GM15510 (cell line): ENCODE measurements around the gene C11orf52.

Source experiments
- POLR2A ChIP-seq: IDR thresholded peaks from 3 replicates; pipeline ENCODE4 v1.6.1; 2011; ENCODE audit warnings: borderline replicate concordance; ENCODE audit not compliant: insufficient read length; ENCODE audit errors: extremely low read depth

C11orf52 gene

DNA sequence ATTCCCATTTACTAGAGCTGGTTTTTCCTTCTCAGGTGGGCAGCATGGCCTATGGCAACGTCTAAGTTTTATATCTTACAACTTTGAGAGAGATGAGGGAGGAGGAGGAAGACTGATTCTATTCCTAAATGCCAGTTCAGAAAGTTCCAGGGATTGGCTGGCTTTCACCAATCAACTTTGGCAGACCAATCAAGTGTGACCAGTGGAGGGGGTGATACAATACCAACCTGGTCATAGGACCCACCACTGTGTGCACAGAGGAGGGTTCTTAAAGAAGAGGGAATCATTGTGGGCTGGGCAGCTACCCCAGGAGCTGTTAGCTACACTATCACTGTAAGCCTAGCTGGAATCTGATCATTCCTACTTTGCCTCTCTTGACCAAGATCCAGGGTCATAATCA is 26.5 kb downstream of the C11orf52 start:
- TF ChIP-seq POLR2A: no peak

DNA sequence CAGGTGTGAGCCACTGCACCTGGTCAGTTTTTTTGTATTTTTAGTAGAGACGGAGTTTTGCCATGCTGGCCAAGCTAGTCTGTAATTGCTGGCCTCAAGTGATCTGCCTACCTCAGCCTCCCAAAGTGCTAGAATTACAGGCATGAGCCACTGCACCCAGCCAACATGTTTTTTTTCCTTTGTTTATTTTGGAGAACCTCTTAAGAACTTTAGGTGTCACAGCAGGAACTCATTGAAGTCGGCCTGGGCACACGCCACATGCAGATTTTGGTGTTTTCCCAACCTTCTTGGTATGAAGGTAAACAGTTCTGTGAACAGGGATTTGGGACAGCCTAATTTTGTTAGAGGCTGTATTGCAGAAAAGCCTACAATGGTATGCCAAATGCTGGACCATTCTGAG is 27.8 kb downstream of the C11orf52 start:
- TF ChIP-seq POLR2A: no peak

DNA sequence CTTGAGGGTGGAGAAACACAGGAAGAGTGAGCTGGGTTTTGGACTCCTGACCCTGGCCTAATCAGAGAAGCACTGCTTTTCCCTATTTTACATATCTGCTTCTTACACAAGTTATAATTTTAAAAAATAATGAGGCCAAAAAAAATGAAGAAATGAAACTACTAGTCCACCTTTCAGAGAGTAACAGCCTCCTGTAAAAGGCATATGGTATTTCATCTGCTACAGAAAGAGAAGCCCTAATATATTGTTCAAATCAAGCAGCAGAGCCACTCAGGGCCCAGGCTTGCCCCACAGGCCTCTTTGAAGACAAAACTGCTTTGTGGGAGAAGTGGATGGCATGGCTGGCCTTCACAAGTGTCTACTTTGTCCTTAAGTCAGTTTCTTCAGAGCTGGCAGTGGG is 28.4 kb downstream of the C11orf52 start:
- no peak for TF ChIP-seq POLR2A

DNA sequence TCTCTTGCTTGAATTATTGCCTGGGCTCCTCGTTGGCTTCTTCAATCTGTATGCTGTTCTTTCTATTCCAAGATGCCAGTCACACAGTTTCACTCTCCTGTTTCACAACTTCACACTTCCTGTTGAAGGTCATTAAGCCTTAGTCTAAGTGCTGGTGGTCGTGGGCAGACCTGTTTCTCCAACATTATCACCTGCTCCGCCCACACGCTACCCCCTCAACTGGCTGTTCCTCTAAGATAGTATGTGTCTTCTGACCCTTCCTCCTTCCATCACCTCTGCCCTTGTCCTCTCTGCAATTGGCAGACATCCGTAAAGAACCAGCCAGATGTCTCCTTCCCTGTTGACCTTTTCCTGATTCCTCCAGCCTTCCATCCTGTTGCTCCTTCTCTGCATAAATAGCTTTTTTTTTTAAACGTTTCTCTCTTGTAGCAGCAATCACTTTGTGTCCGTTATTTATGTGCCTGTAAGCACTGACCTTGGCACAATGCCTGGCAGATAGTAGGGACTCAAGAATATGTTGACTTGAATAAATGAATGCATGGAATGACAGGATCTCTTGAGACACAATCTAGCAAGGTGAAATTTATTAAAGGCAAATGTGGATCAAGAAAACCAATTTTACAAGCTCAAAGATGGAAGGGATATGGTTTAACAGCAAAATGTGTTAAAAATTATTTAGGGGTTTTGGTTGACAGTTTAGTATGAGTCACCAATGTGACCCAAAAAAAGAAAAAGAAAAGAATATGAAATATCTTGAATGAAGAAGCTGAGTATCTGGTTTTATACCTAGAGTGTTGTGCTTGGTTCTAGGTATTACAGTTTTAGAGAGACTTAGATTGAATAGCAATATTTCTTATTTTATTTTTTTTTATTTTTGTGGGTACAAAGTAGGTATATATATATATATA is 31.1 kb downstream of the C11orf52 start:
- TF ChIP-seq POLR2A: no peak

DNA sequence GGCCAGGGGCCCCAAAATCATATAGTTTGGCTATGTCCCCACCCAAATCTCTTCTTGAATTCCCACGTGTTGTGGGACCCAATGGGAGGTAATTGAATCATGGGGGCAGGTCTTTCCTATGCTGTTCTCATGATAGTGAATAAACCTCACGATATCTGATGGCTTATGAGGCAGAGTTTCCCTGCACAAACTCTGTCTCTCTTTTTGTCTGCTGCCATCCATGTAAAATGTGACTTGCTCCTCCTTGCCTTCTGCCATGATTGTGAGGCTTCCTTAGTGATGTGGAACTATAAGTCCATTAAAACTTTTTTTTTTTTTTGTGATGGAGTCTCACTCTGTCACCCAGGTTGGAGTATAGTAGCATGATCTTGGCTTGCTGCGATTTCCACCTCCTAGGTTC is 32.9 kb downstream of the C11orf52 start:
- TF ChIP-seq POLR2A: no peak

DNA sequence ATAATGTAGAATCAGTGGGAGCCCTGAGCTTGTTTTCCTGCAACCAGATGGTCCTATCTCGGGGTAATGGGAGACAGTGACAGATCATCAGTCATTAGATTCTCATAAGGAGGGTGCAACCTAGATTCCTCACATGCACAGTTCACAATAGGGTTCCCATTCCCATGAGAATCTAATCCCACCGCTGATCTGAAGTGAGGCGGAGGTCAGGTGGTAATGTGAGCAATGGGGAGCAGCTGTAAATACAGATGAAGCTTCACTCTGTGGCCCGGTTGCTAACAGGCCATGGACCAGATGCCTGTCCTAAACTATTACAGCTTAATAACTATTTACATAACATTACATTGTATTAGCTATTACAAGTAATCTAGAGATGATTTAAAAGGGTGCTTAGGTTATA is 35.4 kb downstream of the C11orf52 start:
- TF ChIP-seq POLR2A: no peak

DNA sequence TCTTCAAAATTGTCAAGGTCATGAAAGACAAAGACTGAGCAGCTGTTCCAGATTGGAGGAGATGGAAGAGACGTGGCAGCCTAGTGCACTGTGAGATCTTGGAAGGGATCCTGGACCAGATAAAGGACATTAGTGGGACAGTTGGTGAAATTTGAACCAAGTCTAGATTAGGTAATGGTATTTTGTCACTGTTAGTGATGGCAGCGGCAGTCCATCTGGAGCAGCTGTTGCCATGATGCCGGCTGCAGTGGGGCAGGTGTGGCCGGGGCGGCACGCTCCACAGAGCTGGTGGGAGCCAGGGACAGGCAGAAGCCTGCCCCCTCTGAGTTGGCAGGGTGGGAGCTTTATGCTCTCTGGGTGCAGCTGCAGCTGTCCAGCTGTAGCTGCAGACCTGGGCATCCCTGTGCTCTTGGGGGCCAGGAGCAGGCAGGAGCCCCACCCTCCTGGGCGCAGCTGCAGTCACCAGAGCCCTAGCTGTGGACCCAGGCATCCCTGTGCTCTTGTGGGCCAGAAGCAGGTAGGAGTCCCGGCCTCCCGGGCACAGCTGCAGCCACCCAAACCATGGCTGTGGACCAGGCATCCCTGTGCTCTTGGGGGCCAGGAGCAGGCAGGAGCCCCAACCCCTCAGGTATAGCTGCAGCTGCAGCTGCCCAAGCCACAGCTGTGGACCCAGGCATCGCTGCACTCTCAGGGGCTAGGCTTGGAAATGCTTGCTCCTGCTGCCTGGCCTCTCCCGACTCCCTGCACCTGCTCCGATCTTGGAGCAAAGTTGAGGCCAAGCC is 39.1 kb downstream of the C11orf52 start:
- no peak for TF ChIP-seq POLR2A

DNA sequence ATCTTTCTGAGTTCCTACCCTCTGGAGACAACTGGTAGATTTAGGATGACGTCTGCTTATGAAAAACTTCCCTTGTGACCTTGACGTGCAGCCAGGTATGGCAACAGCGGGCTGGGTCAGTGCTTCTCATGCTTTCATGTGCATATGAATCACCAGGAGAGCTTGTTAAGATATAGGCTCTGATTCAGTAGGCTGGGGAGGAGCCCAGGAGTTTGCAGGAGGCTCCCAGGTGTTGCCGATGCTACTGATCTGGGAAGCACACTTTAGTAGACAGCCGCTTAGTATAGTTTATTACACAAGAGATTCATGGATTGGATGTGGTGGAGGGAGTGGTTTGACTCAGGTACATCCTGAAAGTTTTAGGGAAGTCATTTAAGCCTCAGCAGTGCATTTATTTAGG is 42.2 kb downstream of the C11orf52 start:
- TF ChIP-seq POLR2A: no peak

DNA sequence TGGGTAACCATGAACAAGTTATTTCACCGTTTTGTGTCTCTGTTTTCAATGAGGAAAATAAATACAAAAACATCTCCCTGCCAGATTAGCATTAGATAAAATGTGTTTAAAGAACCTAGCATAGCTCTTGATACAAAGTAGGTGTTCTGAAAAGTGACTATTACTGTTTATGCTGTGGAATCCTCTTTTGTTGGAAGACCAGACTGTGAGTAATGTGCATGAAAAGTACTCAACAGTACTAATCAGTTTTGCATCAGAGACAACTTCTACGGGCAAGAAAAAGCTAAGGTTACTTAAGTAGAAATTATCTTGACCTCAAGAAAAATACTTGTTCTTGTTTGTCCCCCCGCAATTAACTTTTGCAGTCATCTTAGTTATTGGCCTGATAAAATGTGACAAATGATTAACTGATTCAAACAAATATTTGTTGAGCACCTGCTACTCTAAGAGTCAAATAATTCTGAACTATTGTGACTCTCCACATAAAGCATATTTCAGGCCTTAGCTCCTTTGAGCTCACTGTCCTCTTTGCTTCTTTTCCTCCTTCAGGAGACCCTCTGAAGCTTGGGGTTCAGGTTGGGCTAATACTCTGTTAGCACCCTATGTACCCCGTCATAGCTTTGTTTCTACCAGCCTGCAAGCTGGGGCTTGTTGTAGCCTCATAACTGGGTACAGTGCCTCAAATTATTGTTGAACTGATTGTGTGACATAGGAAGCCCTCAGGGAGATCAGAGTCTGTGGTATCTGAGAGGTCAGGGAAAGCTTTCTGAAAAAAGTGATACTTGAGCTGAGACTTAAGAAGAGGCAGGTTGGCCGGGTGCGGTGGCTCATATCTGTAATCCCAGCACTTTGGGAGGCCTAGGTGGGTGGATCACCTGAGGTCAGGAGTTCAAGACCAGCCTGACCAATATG is 42.9 kb downstream of the C11orf52 start:
- no peak for TF ChIP-seq POLR2A

DNA sequence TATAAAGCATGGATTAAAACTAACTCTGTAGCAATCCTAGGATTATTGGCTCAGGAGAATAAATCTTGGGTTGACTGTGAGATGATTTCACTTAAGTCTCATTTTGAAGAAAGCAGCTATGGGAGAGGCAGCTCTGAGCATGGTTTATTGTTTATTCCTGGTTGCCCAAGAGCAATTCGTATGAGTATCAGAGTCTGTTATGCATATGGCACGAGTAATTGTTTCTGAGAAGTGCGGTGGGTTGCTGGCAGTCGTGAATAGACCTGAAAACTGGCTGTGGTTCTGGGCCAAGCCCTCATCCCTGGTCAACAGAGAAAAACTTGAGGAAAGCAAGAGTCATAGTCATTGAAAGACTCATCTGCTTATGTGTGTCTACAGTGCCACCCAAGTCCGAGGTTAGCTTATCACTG is 45.2 kb downstream of the C11orf52 start:
- no peak for TF ChIP-seq POLR2A

DNA sequence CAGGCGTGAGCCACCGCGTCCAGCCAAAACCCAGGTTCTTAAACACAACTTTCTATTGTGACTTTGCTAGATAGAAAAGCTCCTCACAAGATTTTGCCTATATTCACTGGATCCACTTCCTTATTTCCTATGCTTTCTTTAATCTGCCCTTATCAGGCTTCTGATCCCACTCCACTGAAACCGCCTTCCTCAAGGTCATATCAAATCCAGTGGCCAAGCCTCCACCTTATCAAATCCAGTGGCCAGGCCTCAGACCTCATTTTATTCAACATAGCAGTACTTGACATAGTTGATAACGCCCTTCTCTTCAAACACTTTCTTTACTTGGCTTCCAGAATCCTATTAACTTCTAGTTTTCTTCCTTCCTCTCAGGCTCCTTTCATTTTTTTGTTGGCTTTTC is 48.0 kb downstream of the C11orf52 start:
- TF ChIP-seq POLR2A: no peak

DNA sequence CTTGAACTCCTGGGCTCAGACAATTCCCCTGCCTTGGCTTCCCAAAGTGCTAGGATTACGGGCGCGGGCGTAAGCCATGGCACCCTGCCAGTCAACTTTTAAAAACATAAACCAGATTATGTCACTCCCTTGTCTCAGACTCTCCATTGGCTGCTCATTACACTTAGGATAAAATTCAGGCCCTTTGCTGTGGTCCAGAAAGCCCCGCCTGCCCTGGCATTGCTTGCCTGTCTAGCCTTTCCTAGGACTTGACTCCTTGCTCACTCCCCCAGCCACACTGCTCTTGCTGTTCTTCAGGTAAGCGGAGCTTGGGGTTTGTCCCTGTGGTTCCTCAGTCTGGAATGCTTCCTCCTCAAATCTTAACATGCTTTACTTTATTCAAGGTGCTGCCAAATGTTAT is 48.9 kb downstream of the C11orf52 start:
- TF ChIP-seq POLR2A: no peak

DNA sequence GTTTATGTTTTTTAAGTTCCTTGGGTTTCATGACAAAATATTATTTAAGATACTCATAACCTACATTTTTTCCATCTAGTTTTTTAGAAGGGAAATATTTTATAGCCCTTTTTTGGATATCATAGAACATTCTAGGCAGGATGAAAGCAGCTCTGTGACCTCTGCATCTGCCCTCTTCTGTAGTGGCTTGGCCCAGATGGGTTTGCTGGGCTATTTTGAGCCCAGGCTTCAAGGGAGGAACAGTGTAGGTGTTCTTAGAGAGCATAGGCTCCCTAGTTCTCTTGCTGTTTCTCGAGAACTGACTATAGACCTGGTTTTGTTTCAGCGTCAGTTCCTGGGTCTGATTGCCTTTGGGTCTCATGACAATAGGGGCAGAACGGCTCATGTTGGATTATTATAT is 50.6 kb downstream of the C11orf52 start:
- no peak for TF ChIP-seq POLR2A

DNA sequence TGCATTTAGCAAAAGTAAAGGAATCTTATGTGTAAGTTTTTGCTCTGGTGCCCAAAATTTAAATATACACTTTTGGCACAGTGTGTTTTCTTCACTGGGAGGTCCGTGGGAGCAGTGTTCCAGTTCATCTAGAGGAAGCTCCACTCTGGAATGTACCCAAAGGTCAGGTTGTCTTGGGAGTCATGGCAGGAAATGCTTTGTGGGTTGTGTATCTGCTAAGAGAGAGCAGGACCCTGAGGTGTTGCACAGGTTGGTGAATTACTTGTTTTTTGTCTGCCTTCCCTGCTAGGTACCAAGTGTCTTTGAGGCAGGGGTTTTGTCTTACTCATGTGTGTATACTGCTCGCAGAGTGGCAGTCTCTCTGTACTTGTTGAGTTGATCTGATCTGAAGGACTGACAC is 55.7 kb downstream of the C11orf52 start:
- TF ChIP-seq POLR2A: no peak
